ENCODE data around the gene CDSN. TPM values are rescaled to one million over a fixed set of nuclear protein-coding genes. Genes with fewer than 3 reads are reported as not detected.

Gene CDSN
- total and polyA plus RNA-seq, 2 donors (not counting 1 experiment from before 2014, with no cell fraction given) = not detected

DNA sequence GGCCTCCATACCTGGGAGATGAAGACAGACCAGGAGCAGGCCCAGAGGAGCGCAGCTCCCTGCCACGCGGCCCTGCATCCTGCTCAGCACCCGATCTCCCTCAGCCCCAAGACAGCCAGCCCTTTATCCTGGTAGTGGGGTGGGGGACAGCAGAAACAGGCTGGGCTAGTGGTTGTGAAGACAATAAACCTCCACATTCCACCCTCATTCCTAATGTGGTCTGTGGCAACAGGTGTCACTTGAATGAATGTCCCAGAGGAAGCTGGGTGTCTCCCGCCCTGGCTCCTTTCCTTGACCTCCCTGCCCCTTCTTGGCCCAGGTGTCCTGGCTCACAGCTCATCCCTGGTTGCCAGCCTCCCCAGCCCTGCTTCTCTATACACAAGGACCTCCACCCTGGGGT is 7.8 kb downstream of the CDSN start, which contains the start of gene C6orf15:
Gene C6orf15, minus strand, starts transcription at position 98 of the 400 bp plus-strand sequence. Its CDS starts 20 bp downstream, at position 78.
- Histone ChIP-seq H3K4me2 (ENCODE audit: extremely low read depth, insufficient read depth, low read length) (no peak within 1 kb of the TSS), H3K27me3 (ENCODE audit: control insufficient read depth, insufficient read depth, low read length) (peaks cover 19% of the 10 kb centered on the region)
- no peak for DNase-seq (ENCODE audit: low read depth in 2 of 2)

DNA sequence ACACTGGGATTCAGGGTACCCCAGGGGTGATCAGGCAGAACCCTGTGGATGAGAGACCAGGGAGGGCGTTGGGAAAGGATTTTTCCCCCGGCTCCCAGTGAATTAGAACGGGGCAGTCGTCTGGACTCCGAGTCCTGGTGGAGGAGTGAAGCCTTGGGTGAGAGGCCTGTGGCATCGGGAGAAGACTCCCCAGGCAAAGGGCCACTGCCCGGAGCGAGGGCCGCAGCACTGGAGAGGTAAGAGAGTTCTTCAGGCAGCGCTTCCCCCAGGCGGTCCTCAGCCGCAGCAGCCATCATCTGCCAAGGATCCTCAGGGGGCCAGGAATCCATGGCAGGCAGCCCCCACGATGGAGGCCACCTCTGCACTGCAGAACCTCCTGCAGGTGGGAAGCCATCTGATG is 8.5 kb downstream of the CDSN start:
- no peak overlapping the region for H2AFZ ChIP-seq (ENCODE audit: low read length)
- H3K27ac ChIP-seq (ENCODE audit: insufficient read depth, low read length) = no peak overlapping the region
- H3K9me3 ChIP-seq (ENCODE audit: control insufficient read depth, insufficient read depth, low read depth, low read length) = no peaks in the 10 kb centered on the region
- DNase-seq (ENCODE audit: low read depth in 2 of 2) = no peak
- TF ChIP-seq EZH2 (IDR thresholded peaks at IDR 0.05; ENCODE audit: low read length, missing control alignments) = no peak
- TF ChIP-seq, protein P1, sequence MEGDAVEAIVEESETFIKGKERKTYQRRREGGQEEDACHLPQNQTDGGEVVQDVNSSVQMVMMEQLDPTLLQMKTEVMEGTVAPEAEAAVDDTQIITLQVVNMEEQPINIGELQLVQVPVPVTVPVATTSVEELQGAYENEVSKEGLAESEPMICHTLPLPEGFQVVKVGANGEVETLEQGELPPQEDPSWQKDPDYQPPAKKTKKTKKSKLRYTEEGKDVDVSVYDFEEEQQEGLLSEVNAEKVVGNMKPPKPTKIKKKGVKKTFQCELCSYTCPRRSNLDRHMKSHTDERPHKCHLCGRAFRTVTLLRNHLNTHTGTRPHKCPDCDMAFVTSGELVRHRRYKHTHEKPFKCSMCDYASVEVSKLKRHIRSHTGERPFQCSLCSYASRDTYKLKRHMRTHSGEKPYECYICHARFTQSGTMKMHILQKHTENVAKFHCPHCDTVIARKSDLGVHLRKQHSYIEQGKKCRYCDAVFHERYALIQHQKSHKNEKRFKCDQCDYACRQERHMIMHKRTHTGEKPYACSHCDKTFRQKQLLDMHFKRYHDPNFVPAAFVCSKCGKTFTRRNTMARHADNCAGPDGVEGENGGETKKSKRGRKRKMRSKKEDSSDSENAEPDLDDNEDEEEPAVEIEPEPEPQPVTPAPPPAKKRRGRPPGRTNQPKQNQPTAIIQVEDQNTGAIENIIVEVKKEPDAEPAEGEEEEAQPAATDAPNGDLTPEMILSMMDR (conservative IDR thresholded peaks at IDR 0.05 in 1 of 2, IDR thresholded peaks at IDR 0.05 in 1 of 2; ENCODE audit: low read depth in 1 of 2, low read length in 2 of 2) = no peak
- no peak overlapping the region for H3K9ac ChIP-seq (ENCODE audit: insufficient read depth, low read length)
- H3K4me1 ChIP-seq (ENCODE audit: control insufficient read depth, extremely low read depth, insufficient read depth, low read length) = peaks cover 17% of the 10 kb centered on the region
- H3K4me3 ChIP-seq (replicated peaks in 1 of 4; ENCODE audit: control extremely low read depth in 1 of 4, insufficient read depth in 1 of 4, low read depth in 3 of 4, low read length in 4 of 4) = no peak overlapping the region
- H3K36me3 ChIP-seq (ENCODE audit: control insufficient read depth, insufficient read depth, low read length) = no peaks in the 10 kb centered on the region
- H3K79me2 ChIP-seq (ENCODE audit: control insufficient read depth, insufficient read depth, low read length) = no peaks in the 10 kb centered on the region
- no peaks in the 10 kb centered on the region for H4K20me1 ChIP-seq (ENCODE audit: control insufficient read depth, extremely low read depth, insufficient read depth, low read length)
- H3K27me3 ChIP-seq (ENCODE audit: control insufficient read depth, insufficient read depth, low read length) = peaks cover 20% of the 10 kb centered on the region
- H3K4me2 ChIP-seq (ENCODE audit: extremely low read depth, insufficient read depth, low read length) = no peak overlapping the region

More for the DNA sequence above, 7.8 kb downstream of the CDSN start, which contains the start of gene C6orf15:
- Histone ChIP-seq H3K27ac (ENCODE audit: insufficient read depth, low read length) (no peak within 1 kb of the TSS), H2AFZ (ENCODE audit: low read length) (no peak within 1 kb of the TSS), H3K79me2 (ENCODE audit: control insufficient read depth, insufficient read depth, low read length) (no peaks in the 10 kb centered on the region), H3K4me1 (ENCODE audit: control insufficient read depth, extremely low read depth, insufficient read depth, low read length) (peaks cover 19% of the 10 kb centered on the region), H3K4me3 (replicated peaks in 1 of 4; ENCODE audit: control extremely low read depth in 1 of 4, insufficient read depth in 1 of 4, low read depth in 3 of 4, low read length in 4 of 4) (no peak within 1 kb of the TSS), H3K9me3 (ENCODE audit: control insufficient read depth, insufficient read depth, low read depth, low read length) (no peaks in the 10 kb centered on the region), H4K20me1 (ENCODE audit: control insufficient read depth, extremely low read depth, insufficient read depth, low read length) (no peaks in the 10 kb centered on the region), H3K36me3 (ENCODE audit: control insufficient read depth, insufficient read depth, low read length) (no peaks in the 10 kb centered on the region), H3K9ac (ENCODE audit: insufficient read depth, low read length) (no peak within 1 kb of the TSS)
- TF ChIP-seq, protein P1 (conservative IDR thresholded peaks at IDR 0.05 in 1 of 2, IDR thresholded peaks at IDR 0.05 in 1 of 2; ENCODE audit: low read depth in 1 of 2, low read length in 2 of 2) = no peak

DNA sequence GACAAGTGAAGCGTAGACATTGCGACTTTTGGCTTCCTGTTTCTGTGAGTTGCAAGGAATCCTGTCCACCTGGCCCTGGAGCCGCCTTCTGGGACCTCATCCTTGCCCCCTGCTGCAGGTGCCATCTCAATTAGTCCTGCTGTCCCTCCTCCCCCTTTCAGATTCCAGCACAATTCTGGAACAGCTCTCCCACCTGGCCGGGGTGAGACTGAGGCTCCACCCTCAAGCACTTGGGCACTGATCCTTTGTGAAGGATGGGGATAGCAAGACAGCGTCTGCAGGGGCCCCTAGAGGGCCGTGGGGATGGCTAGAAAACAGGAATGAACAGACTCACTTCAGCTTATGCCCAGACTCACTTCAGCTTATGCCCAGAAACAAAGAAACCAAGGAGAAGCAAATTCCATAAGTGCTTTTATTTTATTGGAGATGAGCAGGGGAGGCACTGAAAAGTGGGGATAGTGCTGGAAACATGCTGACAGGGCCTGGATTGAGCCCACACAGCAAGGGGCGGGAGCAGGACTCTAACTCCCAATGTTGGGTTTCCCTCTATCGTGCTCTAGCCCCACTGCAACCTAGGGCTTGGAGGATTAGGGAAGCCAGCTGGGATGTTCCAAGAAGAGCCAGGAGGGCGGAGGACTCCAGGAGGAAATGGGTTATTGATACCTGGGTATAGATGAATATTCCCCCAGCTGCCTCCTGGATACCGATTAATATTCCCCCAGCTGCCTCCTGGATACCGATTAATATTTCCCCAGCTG is 9.2 kb downstream of the CDSN start:
- H3K27me3 ChIP-seq (ENCODE audit: control insufficient read depth, insufficient read depth, low read length) = peaks cover 20% of the 10 kb centered on the region
- no peaks in the 10 kb centered on the region for H3K36me3 ChIP-seq (ENCODE audit: control insufficient read depth, insufficient read depth, low read length)
- H3K79me2 ChIP-seq (ENCODE audit: control insufficient read depth, insufficient read depth, low read length) = no peaks in the 10 kb centered on the region
- DNase-seq (ENCODE audit: low read depth in 2 of 2) = no peak
- H3K9ac ChIP-seq (ENCODE audit: insufficient read depth, low read length) = no peak overlapping the region
- H3K9me3 ChIP-seq (ENCODE audit: control insufficient read depth, insufficient read depth, low read depth, low read length) = no peaks in the 10 kb centered on the region
- H2AFZ ChIP-seq (ENCODE audit: low read length) = no peak overlapping the region
- H4K20me1 ChIP-seq (ENCODE audit: control insufficient read depth, extremely low read depth, insufficient read depth, low read length) = no peaks in the 10 kb centered on the region
- no peak overlapping the region for H3K4me3 ChIP-seq (replicated peaks in 1 of 4; ENCODE audit: control extremely low read depth in 1 of 4, insufficient read depth in 1 of 4, low read depth in 3 of 4, low read length in 4 of 4)
- H3K27ac ChIP-seq (ENCODE audit: insufficient read depth, low read length) = no peak overlapping the region
- TF ChIP-seq, protein P1 (conservative IDR thresholded peaks at IDR 0.05 in 1 of 2, IDR thresholded peaks at IDR 0.05 in 1 of 2; ENCODE audit: low read depth in 1 of 2, low read length in 2 of 2) = no peak
- no peak for TF ChIP-seq EZH2 (IDR thresholded peaks at IDR 0.05; ENCODE audit: low read length, missing control alignments)
- H3K4me1 ChIP-seq (ENCODE audit: control insufficient read depth, extremely low read depth, insufficient read depth, low read length) = peaks cover 17% of the 10 kb centered on the region
- no peak overlapping the region for H3K4me2 ChIP-seq (ENCODE audit: extremely low read depth, insufficient read depth, low read length)
